Heart left ventricle (tissue), 13 donors: ENCODE results near the gene SLC38A11.

ENCODE experiments used
- POLR2A ChIP-seq, 2 donors: fragments of 450-650 bp; IDR thresholded peaks; one replicate each; pipeline ENCODE4 v1.6.1; 2017; ENCODE audit warnings: antibody characterized with exemption in 2 of 2, mild to moderate bottlenecking in 2 of 2, moderate library complexity in 2 of 2
- TF ChIP-seq, protein P1 (sequence below), 12 donors: fragments of 200-600 bp; sonication (generic) in 4 of 12; IDR thresholded peaks; one replicate each; pipeline versions ENCODE4 v1.5.0 to v1.8.0; 2018 to 2022; ENCODE audit warnings: antibody characterized with exemption in 12 of 12, mild to moderate bottlenecking in 5 of 12
- donor health status: ischemic (EF 13 %, LVEDD 7.1; RV severe dilation, severe dysfunction).
- donor health status: DM: no; HTN: yes; CAD: no.
- donor health status: DM: no; HTN: no; CAD: no.
- donor health status: ischemic (EF 25% LVEDD 6.9; RV normal size, moderate dysfunction).
- donor health status: ischemic (EF 25% LVEDD 5.7; RV mildly dilated, moderate dysfunction).
- donor health status: ischemic (EF 35%, LVEDD 5.7; RV mildly dilated, moderate dysfunction).
- donor health status: nonischemic (EF 11% LVEDD 7.7; RV severe dilation, severe dysfunction).
- donor health status: DM: yes; HTN: yes; CAD: no.
- donor health status: PGD.
- donor health status: ischemic (EF 29% LVEDD 5.4; RV normal size, mild dysfunction).
- donor health status: nonischemic (EF 23%, LVEDD 6.1; RV moderate dilation, normal function).

DNA sequence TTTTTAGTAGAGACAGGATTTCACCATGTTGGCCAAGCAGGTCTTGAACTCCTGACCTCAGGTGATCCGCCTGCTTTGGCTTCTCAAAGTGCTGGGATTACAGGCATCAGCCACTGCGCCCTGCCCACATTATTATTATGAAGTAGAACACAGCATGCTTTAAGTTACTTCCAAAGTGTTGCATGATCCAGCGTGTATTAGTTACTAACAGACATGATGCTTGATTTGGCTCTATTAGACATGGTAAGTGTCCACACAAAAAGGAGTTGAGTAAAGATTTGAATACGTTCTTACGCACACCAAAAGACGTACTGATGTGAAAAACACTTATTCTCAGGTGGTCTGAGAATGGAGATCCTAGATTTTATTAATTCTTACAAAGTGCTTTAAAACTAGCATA is 50.0 kb downstream of the SLC38A11 start:
- TF ChIP-seq, protein P1, sequence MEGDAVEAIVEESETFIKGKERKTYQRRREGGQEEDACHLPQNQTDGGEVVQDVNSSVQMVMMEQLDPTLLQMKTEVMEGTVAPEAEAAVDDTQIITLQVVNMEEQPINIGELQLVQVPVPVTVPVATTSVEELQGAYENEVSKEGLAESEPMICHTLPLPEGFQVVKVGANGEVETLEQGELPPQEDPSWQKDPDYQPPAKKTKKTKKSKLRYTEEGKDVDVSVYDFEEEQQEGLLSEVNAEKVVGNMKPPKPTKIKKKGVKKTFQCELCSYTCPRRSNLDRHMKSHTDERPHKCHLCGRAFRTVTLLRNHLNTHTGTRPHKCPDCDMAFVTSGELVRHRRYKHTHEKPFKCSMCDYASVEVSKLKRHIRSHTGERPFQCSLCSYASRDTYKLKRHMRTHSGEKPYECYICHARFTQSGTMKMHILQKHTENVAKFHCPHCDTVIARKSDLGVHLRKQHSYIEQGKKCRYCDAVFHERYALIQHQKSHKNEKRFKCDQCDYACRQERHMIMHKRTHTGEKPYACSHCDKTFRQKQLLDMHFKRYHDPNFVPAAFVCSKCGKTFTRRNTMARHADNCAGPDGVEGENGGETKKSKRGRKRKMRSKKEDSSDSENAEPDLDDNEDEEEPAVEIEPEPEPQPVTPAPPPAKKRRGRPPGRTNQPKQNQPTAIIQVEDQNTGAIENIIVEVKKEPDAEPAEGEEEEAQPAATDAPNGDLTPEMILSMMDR (IDR thresholded peaks at IDR 0.05): no peak
- TF ChIP-seq POLR2A (IDR thresholded peaks at IDR 0.05): no peak
